Cerebellar cortex (tissue), 1 donor: ENCODE measurements around the gene KLK12.

ENCODE experiments used
- DNase-seq: peaks from one replicate; pipeline ENCODE4 v3.0.0-alpha.2; 2015; ENCODE audit warnings: low spot score

The KLK12 gene

GRCh38 chr19:50981587-50982146 lies 53.1 kb downstream of the KLK12 start:
- DNase-seq, result no peak

- DNase-seq, result no peak
Observed at GRCh38 chr19:50980208-50980607, 54.6 kb downstream of the KLK12 start.

- no peak for DNase-seq
Observed at GRCh38 chr19:50979758-50980157, 55.0 kb downstream of the KLK12 start.
